Measurements from ENCODE around the gene SLAMF1. TPM values are rescaled to one million over a fixed set of nuclear protein-coding genes. Genes with fewer than 3 reads are reported as not detected.

Gene SLAMF1
- total and polyA plus RNA-seq, 9 of the 15 experiments (the other 6 are each of a cell fraction or from before 2014, with no cell fraction given) = 0.04 to 0.17 (median 0.11) TPM; not detected in 4

- in situ Hi-C loops (cut with MboI) = loop anchor here (5.0 kb wide), 1 partner anchor 182 kb away; no protein-coding TSS in a partner anchor
- Histone ChIP-seq H3K4me1 (replicated peaks in 1 of 2; ENCODE audit: control insufficient read depth in 2 of 2, insufficient read depth in 2 of 2, low read length in 2 of 2) (peaks cover 0 to 22% of the 10 kb centered on the region in 2 experiments; a peak in 2 of 5 replicates), H3K79me2 (ENCODE audit: control insufficient read depth, insufficient read depth, low read length) (no peaks in the 10 kb centered on the region), H3K27me3 (ENCODE audit: control insufficient read depth in 2 of 2, insufficient read depth in 2 of 2, low read length in 2 of 2) (no peaks in the 10 kb centered on the region), H3K4me2 (ENCODE audit: insufficient read depth, low read length) (no peak overlapping the region), H3K9me1 (ENCODE audit: control insufficient read depth, insufficient read depth, low read length) (no peaks in the 10 kb centered on the region), H2AFZ (ENCODE audit: low read depth, low read length) (no peak overlapping the region), H3K4me3 (no peak overlapping the region), H3K9me3 (replicated peaks; ENCODE audit: control insufficient read depth, insufficient read depth, low read depth, low read length) (peaks cover 17% of the 10 kb centered on the region), H4K20me1 (replicated peaks; ENCODE audit: control insufficient read depth, insufficient read depth, low read length) (no peaks in the 10 kb centered on the region), H3K27ac (ENCODE audit: extremely low read depth, low read depth, low read length) (no peak overlapping the region), H3K36me3 (ENCODE audit: control insufficient read depth, insufficient read depth, low read length) (no peaks in the 10 kb centered on the region), H3K9ac (ENCODE audit: insufficient read depth in 1 of 2, low read depth in 2 of 2, low read length in 2 of 2) (no peak overlapping the region)
- ChIA-PET POLR2A (interaction anchor here (0.6 to 1.1 kb wide), 2 partner anchors 188 to 375 kb away, joined by 3 to 7 read pairs; no protein-coding TSS in a partner anchor), CTCF (ENCODE audit: low intra/inter-chr PET ratio) (no interaction called here)
- intact Hi-C loops (cut with micrococcal nuclease) = loop anchor here (10.0 kb wide), 1 partner anchor 414 kb away; the partner anchor contains the start of gene CASQ1
- no peak for DNase-seq (ENCODE audit: extremely low read depth in 1 of 4, low spot score in 3 of 4)
- no peak for FAIRE-seq
- BruUV-seq (replicated peaks) = no TSS peak
- TF ChIP-seq ZNF318 (IDR thresholded peaks at IDR 0.05; ENCODE audit: borderline replicate concordance in 1 of 2, low read depth in 1 of 2) = no peak
- no peak for TF ChIP-seq E2F4 (CRISPR knock-in tag; IDR thresholded peaks at IDR 0.05; ENCODE audit: low read depth)
- ATAC-seq = no peak
Measured at GRCh38 chr1:160608941-160609340, 37.9 kb downstream of the SLAMF1 start.
